ENCODE measurements around the gene ELL3. TPM values are rescaled to one million over a fixed set of nuclear protein-coding genes. Genes with fewer than 3 reads are reported as not detected.

The ELL3 gene
- total RNA-seq, 1 donor from 2014 or later = 3.8 TPM

DNA sequence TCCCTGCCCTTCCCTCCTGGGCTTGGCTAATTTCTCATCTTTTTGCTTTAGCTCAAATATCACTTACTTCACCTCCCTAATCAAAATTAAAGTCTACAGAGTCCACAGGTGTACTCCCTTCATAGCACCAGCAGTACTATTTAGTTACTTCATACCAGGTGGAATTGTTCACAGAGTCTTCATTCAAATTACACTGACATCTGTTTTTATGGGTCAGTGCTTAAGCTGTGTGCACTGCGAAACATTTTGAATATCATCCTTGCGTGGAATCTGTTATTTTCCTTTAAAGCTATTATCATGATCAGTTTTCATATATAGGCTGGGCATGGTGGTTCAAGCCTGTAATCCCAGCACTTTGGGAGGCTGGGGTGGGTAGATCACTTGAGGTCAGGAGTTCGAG is 12.6 kb upstream of the ELL3 start:
- Mint-ChIP-seq H3K4me1 (ENCODE audit: low read depth, unreplicated experiment) (peaks cover 11% of the 10 kb centered on the region), H3K36me3 (ENCODE audit: low read depth, unreplicated experiment) (peaks cover 8% of the 10 kb centered on the region), H3K27ac (ENCODE audit: unreplicated experiment) (no peak overlapping the region), H3K9me3 (ENCODE audit: unreplicated experiment) (no peaks in the 10 kb centered on the region), H3K4me3 (ENCODE audit: unreplicated experiment) (no peak overlapping the region), H3K27me3 (ENCODE audit: low read depth, unreplicated experiment) (no peaks in the 10 kb centered on the region)
- H3K4me3 ChIP-seq (ENCODE audit: insufficient read depth, low read depth, low read length) = no peak overlapping the region
- H2AFZ ChIP-seq (ENCODE audit: low read depth, low read length) = no peak overlapping the region
- no peak for FAIRE-seq
- no peaks in the 10 kb centered on the region for H3K27me3 ChIP-seq (ENCODE audit: insufficient read depth, low read length)
- TF ChIP-seq EZH2 (IDR thresholded peaks at IDR 0.05; ENCODE audit: insufficient read depth, low read length) = no peak
- TF ChIP-seq, protein P1, sequence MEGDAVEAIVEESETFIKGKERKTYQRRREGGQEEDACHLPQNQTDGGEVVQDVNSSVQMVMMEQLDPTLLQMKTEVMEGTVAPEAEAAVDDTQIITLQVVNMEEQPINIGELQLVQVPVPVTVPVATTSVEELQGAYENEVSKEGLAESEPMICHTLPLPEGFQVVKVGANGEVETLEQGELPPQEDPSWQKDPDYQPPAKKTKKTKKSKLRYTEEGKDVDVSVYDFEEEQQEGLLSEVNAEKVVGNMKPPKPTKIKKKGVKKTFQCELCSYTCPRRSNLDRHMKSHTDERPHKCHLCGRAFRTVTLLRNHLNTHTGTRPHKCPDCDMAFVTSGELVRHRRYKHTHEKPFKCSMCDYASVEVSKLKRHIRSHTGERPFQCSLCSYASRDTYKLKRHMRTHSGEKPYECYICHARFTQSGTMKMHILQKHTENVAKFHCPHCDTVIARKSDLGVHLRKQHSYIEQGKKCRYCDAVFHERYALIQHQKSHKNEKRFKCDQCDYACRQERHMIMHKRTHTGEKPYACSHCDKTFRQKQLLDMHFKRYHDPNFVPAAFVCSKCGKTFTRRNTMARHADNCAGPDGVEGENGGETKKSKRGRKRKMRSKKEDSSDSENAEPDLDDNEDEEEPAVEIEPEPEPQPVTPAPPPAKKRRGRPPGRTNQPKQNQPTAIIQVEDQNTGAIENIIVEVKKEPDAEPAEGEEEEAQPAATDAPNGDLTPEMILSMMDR (IDR thresholded peaks at IDR 0.05; ENCODE audit: insufficient read depth, low read depth, low read length) = no peak
- no peaks in the 10 kb centered on the region for H3K9me3 ChIP-seq (ENCODE audit: insufficient read depth, low read depth, low read length)
- peaks cover 17% of the 10 kb centered on the region for H3K4me1 ChIP-seq (ENCODE audit: insufficient read depth, low read length)
- no peak overlapping the region for H3K27ac ChIP-seq (ENCODE audit: low read depth, low read length)
- no peak overlapping the region for H3K9ac ChIP-seq (ENCODE audit: low read length)
- peaks cover 16% of the 10 kb centered on the region for H4K20me1 ChIP-seq (ENCODE audit: insufficient read depth, low read length)
- no peak overlapping the region for H3K4me2 ChIP-seq (ENCODE audit: low read length)
- DNase-seq (ENCODE audit: low read depth) = no peak
- H3K36me3 ChIP-seq (ENCODE audit: insufficient read depth, low read length) = peaks cover 5% of the 10 kb centered on the region
- peaks cover 23% of the 10 kb centered on the region for H3K79me2 ChIP-seq (ENCODE audit: insufficient read depth, low read length)

- Mint-ChIP-seq H3K9me3 (ENCODE audit: unreplicated experiment) (peaks cover 3% of the 10 kb centered on the region), H3K27ac (ENCODE audit: unreplicated experiment) (no peak overlapping the region), H3K4me1 (ENCODE audit: low read depth, unreplicated experiment) (no peaks in the 10 kb centered on the region), H3K4me3 (ENCODE audit: unreplicated experiment) (peak overlapping the region; percentile 18), H3K27me3 (ENCODE audit: low read depth, unreplicated experiment) (peaks cover 2% of the 10 kb centered on the region), H3K36me3 (ENCODE audit: low read depth, unreplicated experiment) (peaks cover 5% of the 10 kb centered on the region)
- no peak for FAIRE-seq
- Histone ChIP-seq H4K20me1 (ENCODE audit: insufficient read depth, low read length) (peaks cover 7% of the 10 kb centered on the region), H3K27ac (ENCODE audit: low read depth, low read length) (no peak overlapping the region), H3K9me3 (ENCODE audit: insufficient read depth, low read depth, low read length) (no peaks in the 10 kb centered on the region), H3K4me2 (ENCODE audit: low read length) (no peak overlapping the region), H3K79me2 (ENCODE audit: insufficient read depth, low read length) (no peaks in the 10 kb centered on the region), H3K9ac (ENCODE audit: low read length) (no peak overlapping the region), H3K4me1 (ENCODE audit: insufficient read depth, low read length) (peaks cover 8% of the 10 kb centered on the region), H2AFZ (ENCODE audit: low read depth, low read length) (no peak overlapping the region), H3K27me3 (ENCODE audit: insufficient read depth, low read length) (no peaks in the 10 kb centered on the region), H3K36me3 (ENCODE audit: insufficient read depth, low read length) (peaks cover under 1% of the 10 kb centered on the region), H3K4me3 (ENCODE audit: insufficient read depth, low read depth, low read length) (no peak overlapping the region)
- TF ChIP-seq EZH2 (IDR thresholded peaks at IDR 0.05; ENCODE audit: insufficient read depth, low read length) = no peak
- TF ChIP-seq, protein P1 (IDR thresholded peaks at IDR 0.05; ENCODE audit: insufficient read depth, low read depth, low read length) = no peak
- DNase-seq (ENCODE audit: low read depth) = no peak
Observed at GRCh38 chr15:43779016-43779415, 2.2 kb upstream of the ELL3 start.

DNA sequence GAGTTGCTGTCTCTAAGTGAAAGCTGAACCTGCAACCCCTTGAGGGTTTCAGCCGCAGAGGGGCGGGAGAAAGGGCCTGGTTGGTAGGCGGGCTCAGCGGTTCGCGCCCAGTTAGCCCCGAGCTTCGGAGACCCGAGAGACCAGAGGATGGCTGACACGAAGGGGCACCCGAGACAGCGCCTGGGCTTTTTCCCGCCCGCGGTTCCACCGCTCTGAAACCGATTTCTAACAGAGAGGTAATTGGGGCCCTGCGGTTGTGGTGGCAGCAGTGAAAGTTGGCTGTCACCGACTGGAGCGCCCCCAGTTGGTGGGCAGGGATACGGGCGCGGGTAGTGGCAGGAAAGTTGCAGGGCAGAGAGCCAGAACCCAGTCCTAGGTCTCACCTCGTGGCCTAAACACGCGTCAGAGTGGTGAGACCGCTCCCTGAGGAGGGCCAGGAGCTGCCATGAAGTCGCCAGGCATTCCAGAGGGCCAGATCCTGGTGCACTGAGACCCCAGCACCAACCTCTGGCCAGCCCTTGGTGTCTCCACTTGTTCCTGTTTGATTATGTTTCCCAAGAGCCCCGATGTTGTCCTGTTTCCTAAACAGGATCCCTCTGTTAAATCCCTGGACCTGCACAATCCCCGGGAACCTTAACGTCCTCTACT is 625 bp upstream of the ELL3 start:
- Histone ChIP-seq H3K27me3 (ENCODE audit: insufficient read depth, low read length) (no peaks in the 10 kb centered on the region), H3K9ac (ENCODE audit: low read length) (peak overlapping the region; percentile 75), H3K36me3 (ENCODE audit: insufficient read depth, low read length) (peaks cover 13% of the 10 kb centered on the region), H3K4me2 (ENCODE audit: low read length) (peak overlapping the region; percentile 93), H2AFZ (ENCODE audit: low read depth, low read length) (peak overlapping the region; percentile 89), H4K20me1 (ENCODE audit: insufficient read depth, low read length) (peaks cover 15% of the 10 kb centered on the region), H3K9me3 (ENCODE audit: insufficient read depth, low read depth, low read length) (no peaks in the 10 kb centered on the region), H3K4me1 (ENCODE audit: insufficient read depth, low read length) (peaks cover 8% of the 10 kb centered on the region), H3K79me2 (ENCODE audit: insufficient read depth, low read length) (no peaks in the 10 kb centered on the region), H3K27ac (ENCODE audit: low read depth, low read length) (peak overlapping the region; percentile 25), H3K4me3 (ENCODE audit: insufficient read depth, low read depth, low read length) (peak overlapping the region; percentile 81)
- H3K9me3 Mint-ChIP-seq (ENCODE audit: unreplicated experiment) = peaks cover 3% of the 10 kb centered on the region
- H3K4me3 Mint-ChIP-seq (ENCODE audit: unreplicated experiment) = peak overlapping the region; percentile 82
- FAIRE-seq (no peak), DNase-seq (ENCODE audit: low read depth) (peak; percentile 65)
- TF ChIP-seq, protein P1 (IDR thresholded peaks at IDR 0.05; ENCODE audit: insufficient read depth, low read depth, low read length) = peak; percentile 45
- no peak for TF ChIP-seq EZH2 (IDR thresholded peaks at IDR 0.05; ENCODE audit: insufficient read depth, low read length)
- peaks cover 5% of the 10 kb centered on the region for H3K36me3 Mint-ChIP-seq (ENCODE audit: low read depth, unreplicated experiment)
- H3K27ac Mint-ChIP-seq (ENCODE audit: unreplicated experiment) = no peak overlapping the region
- H3K27me3 Mint-ChIP-seq (ENCODE audit: low read depth, unreplicated experiment) = peaks cover under 1% of the 10 kb centered on the region
- no peaks in the 10 kb centered on the region for H3K4me1 Mint-ChIP-seq (ENCODE audit: low read depth, unreplicated experiment)

Measured in astrocyte (in vitro differentiated cells and primary cell).